Glutamatergic neuron (in vitro differentiated cells): ENCODE results near the gene ART3. TPM values are rescaled to one million over a fixed set of nuclear protein-coding genes. Genes with fewer than 3 reads are reported as not detected.

Source experiments
- DNase-seq: peaks from one replicate; pipeline ENCODE4 v3.0.0; 2022
- H3K27ac Mint-ChIP-seq: one replicate; pipeline ENCODE4 v1.8.0; 2020; ENCODE audit warnings: mild to moderate bottlenecking, mixed read lengths, inconsistent platforms; ENCODE audit not compliant: unreplicated experiment
- H3K27me3 Mint-ChIP-seq: one replicate; pipeline ENCODE4 v1.8.0; 2020; ENCODE audit warnings: mild to moderate bottlenecking, moderate library complexity, mixed read lengths, inconsistent platforms; ENCODE audit not compliant: unreplicated experiment
- H3K36me3 Mint-ChIP-seq: one replicate; pipeline ENCODE4 v1.8.0; 2020; ENCODE audit warnings: mild to moderate bottlenecking, mixed read lengths, inconsistent platforms; ENCODE audit not compliant: unreplicated experiment
- H3K4me1 Mint-ChIP-seq: one replicate; pipeline ENCODE4 v1.8.0; 2020; ENCODE audit warnings: mild to moderate bottlenecking, low read depth, mixed read lengths, inconsistent platforms; ENCODE audit not compliant: unreplicated experiment
- H3K4me3 Mint-ChIP-seq: one replicate; pipeline ENCODE4 v1.8.0; 2020; ENCODE audit warnings: mild to moderate bottlenecking, mixed read lengths, inconsistent platforms; ENCODE audit not compliant: unreplicated experiment
- H3K9me3 Mint-ChIP-seq: one replicate; pipeline ENCODE4 v1.8.0; 2020; ENCODE audit warnings: mild to moderate bottlenecking, moderate library complexity, mixed read lengths, inconsistent platforms; ENCODE audit not compliant: unreplicated experiment
- CTCF ChIP-seq: fragments of 200-600 bp; sonication (generic); IDR thresholded peaks from one replicate; pipeline ENCODE4 v1.5.0; 2021; ENCODE audit not compliant: partially characterized antibody, unreplicated experiment
- total RNA-seq: library from RNA; stranded (reverse); fragmentation: NEBNext Ultra II Directional; extraction: Animal tissue kit (Norgen Biotek cat#: 25700); gene quantifications from one replicate; pipeline ENCODE4 v1.2.1, GENCODE V29; 2021; ENCODE audit not compliant: unreplicated experiment

Gene ART3
- total RNA-seq, 1 donor from 2014 or later = not detected

- Mint-ChIP-seq H3K4me3 (no peak overlapping the region), H3K27me3 (peaks cover 4% of the 10 kb centered on the region), H3K4me1 (no peaks in the 10 kb centered on the region), H3K9me3 (no peaks in the 10 kb centered on the region), H3K36me3 (no peaks in the 10 kb centered on the region), H3K27ac (no peak overlapping the region)
- no peak for TF ChIP-seq CTCF
- DNase-seq = no peak
Observed at GRCh38 chr4:76060506-76060905, 14.0 kb upstream of the ART3 start.

- peaks cover 4% of the 10 kb centered on the region for H3K27me3 Mint-ChIP-seq
- TF ChIP-seq CTCF = no peak
- no peak for DNase-seq
- H3K4me3 Mint-ChIP-seq = no peak overlapping the region
- no peaks in the 10 kb centered on the region for H3K36me3 Mint-ChIP-seq
- no peak overlapping the region for H3K27ac Mint-ChIP-seq
- H3K9me3 Mint-ChIP-seq = no peaks in the 10 kb centered on the region
- H3K4me1 Mint-ChIP-seq = no peaks in the 10 kb centered on the region
Observed at GRCh38 chr4:76061421-76061820, 13.1 kb upstream of the ART3 start.

- Mint-ChIP-seq H3K27me3 (peaks cover 4% of the 10 kb centered on the region), H3K4me1 (no peaks in the 10 kb centered on the region), H3K4me3 (no peak overlapping the region), H3K36me3 (no peaks in the 10 kb centered on the region), H3K27ac (no peak overlapping the region), H3K9me3 (no peaks in the 10 kb centered on the region)
- no peak for DNase-seq
- TF ChIP-seq CTCF = no peak
Observed at GRCh38 chr4:76061982-76062381, 12.5 kb upstream of the ART3 start.

GRCh38 chr4:76066546-76066945, 8.0 kb upstream of the ART3 start:
- no peaks in the 10 kb centered on the region for H3K9me3 Mint-ChIP-seq
- DNase-seq = no peak
- H3K27ac Mint-ChIP-seq = no peak overlapping the region
- no peaks in the 10 kb centered on the region for H3K36me3 Mint-ChIP-seq
- no peak overlapping the region for H3K4me3 Mint-ChIP-seq
- no peak for TF ChIP-seq CTCF
- H3K4me1 Mint-ChIP-seq = no peaks in the 10 kb centered on the region
- H3K27me3 Mint-ChIP-seq = peaks cover 4% of the 10 kb centered on the region

GRCh38 chr4:76067652-76068286, 6.7 kb upstream of the ART3 start:
- Mint-ChIP-seq H3K27me3 (peaks cover 4% of the 10 kb centered on the region), H3K4me1 (no peaks in the 10 kb centered on the region), H3K9me3 (no peaks in the 10 kb centered on the region), H3K36me3 (no peaks in the 10 kb centered on the region), H3K27ac (no peak overlapping the region), H3K4me3 (no peak overlapping the region)
- peak; percentile 70 for DNase-seq
- peak; percentile 82 for TF ChIP-seq CTCF
